ENCODE data around the gene GAREM1. TPM values are rescaled to one million over a fixed set of nuclear protein-coding genes. Genes with fewer than 3 reads are reported as not detected.

The GAREM1 gene
- polyA plus RNA-seq, 3 donors = 3.6 to 7.6 (median 5.6) TPM

DNA sequence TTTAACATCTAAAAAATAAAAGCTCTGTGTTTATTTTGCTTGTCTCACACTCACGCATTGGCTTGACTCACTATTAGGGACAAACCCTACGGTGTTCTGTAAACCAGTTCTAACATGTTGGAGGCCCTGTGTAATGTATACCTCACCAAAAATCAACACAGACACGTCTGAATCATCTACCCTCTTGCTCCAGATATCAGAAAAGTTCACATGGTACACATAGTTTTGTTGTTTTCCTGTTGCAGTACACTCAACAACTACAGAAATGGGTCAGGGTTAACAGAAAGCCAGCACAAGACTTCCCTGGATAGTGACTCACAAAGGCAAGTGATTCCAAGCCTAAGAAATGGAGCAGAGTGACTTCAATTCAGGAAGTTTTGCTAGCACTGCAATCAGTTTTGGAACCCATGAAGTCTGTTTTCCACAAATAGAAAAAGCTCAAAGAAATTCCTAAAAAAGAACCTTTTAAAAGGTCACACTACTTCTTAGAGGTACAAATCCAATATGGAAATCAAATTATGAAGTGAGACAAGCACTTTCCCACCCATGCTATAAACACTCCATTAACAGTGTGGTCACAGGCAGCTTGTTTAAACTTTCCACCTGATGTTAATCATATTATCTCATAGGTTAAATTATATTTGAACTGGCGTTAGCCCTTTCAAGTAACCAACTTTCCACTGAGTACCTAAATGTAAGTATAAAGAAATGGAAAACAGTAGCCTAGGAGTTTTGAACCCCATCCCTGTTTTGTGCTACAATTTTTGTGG, 87.4 kb downstream of the GAREM1 start:
- H3K27ac ChIP-seq (ENCODE audit: low read depth, low read length) = no peak overlapping the region
- 39 to 59% (median 48%) methylated on average over 4 of the region's 4 CpGs for WGBS, 3 donors

GRCh38 chr18:32381761-32382160, 88.9 kb downstream of the GAREM1 start:
- no peak overlapping the region for H3K27ac ChIP-seq (ENCODE audit: low read depth, low read length)
- 57 to 94% (median 76%) methylated on average over 2 of the region's 2 CpGs for WGBS, 3 donors

- WGBS, 3 donors = 24 to 76% (median 44%) methylated on average over 1 of the region's 1 CpG
- no peak overlapping the region for H3K27ac ChIP-seq (ENCODE audit: low read depth, low read length)
These were observed 90.1 kb downstream of the GAREM1 start for GRCh38 chr18:32380559-32380958.

- 94 to 95% (median 95%) methylated on average over 7 of the region's 7 CpGs for WGBS, 3 donors
- no peak overlapping the region for H3K27ac ChIP-seq (ENCODE audit: low read depth, low read length)
These were observed 90.8 kb downstream of the GAREM1 start for GRCh38 chr18:32379891-32380290.

DNA sequence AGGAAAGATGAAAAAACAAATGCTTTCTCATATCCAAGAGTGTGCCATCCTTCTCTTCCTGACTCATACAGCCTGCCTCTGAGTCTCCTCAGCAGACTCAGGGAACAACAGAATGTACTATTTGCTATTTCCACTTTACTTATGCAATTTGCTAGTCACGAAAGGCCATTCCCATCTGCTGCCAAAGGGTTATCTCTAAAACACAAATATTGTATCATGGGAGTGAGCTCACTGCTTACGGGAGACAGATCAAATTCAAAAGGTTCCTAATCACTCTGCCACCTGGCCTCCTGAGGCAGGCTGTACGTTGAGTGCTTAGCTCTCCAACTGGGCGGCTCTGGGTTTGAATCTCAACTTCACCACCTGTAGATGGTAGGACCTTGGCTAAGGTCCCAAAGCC, 92.0 kb downstream of the GAREM1 start:
- WGBS, 3 donors = 35 to 63% (median 62%) methylated on average over 4 of the region's 4 CpGs
- H3K27ac ChIP-seq (ENCODE audit: low read depth, low read length) = no peak overlapping the region

- WGBS, 3 donors = 26 to 34% (median 32%) methylated on average over 3 of the region's 3 CpGs
- H3K27ac ChIP-seq (ENCODE audit: low read depth, low read length) = no peak overlapping the region
These were observed 96.7 kb downstream of the GAREM1 start for GRCh38 chr18:32373995-32374394.

GRCh38 chr18:32373505-32373904, 97.2 kb downstream of the GAREM1 start:
- no peak overlapping the region for H3K27ac ChIP-seq (ENCODE audit: low read depth, low read length)
- WGBS, 3 donors = 95 to 97% (median 96%) methylated on average over 4 of the region's 4 CpGs

DNA sequence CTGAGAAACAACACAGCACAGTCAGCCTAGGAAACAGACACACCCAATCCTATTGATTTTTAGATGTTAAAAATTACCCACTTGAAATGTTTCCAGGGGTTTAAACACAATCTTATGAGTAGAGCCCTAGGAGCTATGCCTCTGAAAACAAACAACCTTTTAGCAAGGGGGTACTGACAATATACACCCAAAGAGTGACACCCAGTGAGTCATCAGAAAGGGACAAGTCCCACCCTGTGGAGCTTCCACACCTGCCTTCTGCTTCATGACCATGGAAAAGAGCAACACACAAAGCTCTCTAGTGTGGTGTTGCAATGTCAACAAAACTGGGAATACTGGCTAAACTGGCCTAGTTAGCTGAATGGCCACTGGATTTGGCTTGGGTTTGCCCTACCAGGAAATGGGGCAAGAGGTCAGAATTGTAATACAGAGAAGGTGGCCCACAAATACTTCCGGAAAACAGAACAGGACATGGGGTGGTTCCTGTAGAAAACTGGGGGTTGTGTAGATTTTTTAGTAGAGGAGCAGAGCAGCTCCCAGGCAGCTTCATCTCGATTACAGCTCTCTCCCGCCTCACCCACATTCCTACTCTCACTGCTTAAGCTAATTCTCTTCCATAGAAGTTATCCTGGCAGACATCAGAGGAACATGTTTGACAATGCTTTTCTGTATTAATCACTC, 98.2 kb downstream of the GAREM1 start:
- 29 to 82% (median 71%) methylated on average over 3 of the region's 3 CpGs for whole genome bisulfite sequencing, 3 donors
- no peak overlapping the region for H3K27ac ChIP-seq (ENCODE audit: low read depth, low read length)

- H3K27ac ChIP-seq (ENCODE audit: low read depth, low read length) = no peak overlapping the region
- WGBS, 3 donors = 23 to 45% (median 42%) methylated on average over 2 of the region's 2 CpGs
These were observed 98.7 kb downstream of the GAREM1 start for GRCh38 chr18:32372047-32372380.

DNA sequence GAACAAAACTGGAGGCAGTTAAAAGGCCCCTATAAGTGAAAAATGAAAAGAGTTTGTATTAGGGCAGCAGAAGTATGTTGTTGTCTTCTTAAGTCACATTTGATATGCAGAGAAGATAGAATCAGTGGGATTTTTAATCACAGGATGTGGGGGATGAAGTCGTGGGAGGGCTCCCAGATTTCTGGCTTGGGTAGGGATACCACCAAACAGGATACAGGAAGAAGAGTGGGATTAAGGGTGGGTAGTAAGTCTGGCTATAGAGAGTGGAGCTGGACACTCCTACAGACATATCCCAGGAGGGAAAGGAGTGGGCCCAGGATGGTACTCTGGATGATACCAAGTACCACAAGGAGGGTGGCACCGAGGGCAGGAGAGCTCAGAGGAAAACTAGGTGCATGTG, 99.3 kb downstream of the GAREM1 start:
- no peak overlapping the region for H3K27ac ChIP-seq (ENCODE audit: low read depth, low read length)

DNA sequence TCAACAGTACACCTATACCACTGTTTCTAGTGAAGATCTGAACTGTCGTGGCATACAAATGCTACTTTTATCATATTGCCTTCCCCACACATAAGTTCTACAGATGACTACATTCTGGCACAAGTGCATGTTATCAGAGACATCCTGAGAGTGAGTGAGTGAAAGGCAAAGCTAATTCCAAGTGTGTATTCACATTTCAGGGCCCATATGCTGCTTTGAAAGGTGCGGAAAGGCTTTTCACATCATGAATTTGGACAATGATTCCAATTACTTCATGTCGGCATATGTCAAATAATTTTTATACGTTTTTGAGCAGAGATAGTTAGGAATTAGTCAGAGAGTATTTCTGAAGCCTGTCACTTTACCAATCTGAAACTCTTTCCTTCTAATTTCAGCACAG, 101.7 kb downstream of the GAREM1 start:
- 89 to 94% (median 93%) methylated on average over 4 of the region's 4 CpGs for WGBS, 3 donors
- H3K27ac ChIP-seq (ENCODE audit: low read depth, low read length) = no peak overlapping the region

More for the DNA sequence above, 99.3 kb downstream of the GAREM1 start:
- WGBS, 3 donors = 65 to 77% (median 68%) methylated on average over 2 of the region's 2 CpGs

- H3K27ac ChIP-seq (ENCODE audit: low read depth, low read length) = no peak overlapping the region
These were observed 102.5 kb downstream of the GAREM1 start for GRCh38 chr18:32368170-32368569.

- no peak overlapping the region for H3K27ac ChIP-seq (ENCODE audit: low read depth, low read length)
- WGBS, 3 donors = 37 to 80% (median 75%) methylated on average over 1 of the region's 1 CpG
These were observed 103.8 kb downstream of the GAREM1 start for GRCh38 chr18:32366586-32367538.

DNA sequence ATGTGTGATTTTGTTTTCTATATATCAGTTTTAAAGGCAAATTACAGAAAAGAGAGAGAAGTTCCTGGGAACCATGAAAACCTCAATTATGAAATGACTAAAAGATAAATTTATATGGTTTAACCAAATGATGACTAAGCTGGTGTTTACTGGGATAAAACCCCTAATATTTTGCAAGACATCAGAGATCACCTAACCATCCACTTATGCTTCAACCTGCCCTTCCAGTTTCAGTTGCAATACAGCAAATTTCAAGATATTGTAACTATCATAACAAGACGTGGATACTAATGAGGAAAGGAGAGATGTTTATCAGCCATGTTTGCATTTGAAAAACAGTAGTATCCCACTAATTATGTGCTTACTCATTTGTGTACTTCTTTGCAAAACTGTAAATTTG, 108.2 kb downstream of the GAREM1 start:
- H3K27ac ChIP-seq (ENCODE audit: low read depth, low read length) = no peak overlapping the region
- WGBS, 3 donors = 56 to 80% (median 67%) methylated on average over 1 of the region's 1 CpG

GRCh38 chr18:32360682-32361345, 109.9 kb downstream of the GAREM1 start:
- H3K27ac ChIP-seq (ENCODE audit: low read depth, low read length) = no peak overlapping the region
- 43 to 79% (median 78%) methylated on average over 4 of the region's 4 CpGs for WGBS, 3 donors

DNA sequence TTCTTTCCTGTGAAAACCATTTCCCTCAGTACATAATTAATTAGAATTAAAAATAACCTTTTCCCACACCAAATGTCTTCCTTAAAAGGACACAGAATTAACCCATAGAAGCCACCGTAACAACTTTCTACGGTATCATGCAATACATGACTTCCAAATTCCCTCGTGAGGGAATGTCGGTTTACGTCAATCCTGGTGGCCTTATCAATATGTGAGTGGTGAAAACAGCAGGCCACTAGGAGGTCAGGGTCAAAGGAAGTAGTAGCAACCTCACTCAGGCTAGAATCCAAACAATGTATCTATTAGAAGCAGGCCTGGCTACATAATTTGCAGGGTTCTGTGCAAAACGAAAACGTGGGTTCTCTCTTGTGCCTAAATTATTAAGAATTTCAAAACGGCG, 112.2 kb downstream of the GAREM1 start:
- 57 to 89% (median 78%) methylated on average over 9 of the region's 9 CpGs for WGBS, 3 donors
- no peak overlapping the region for H3K27ac ChIP-seq (ENCODE audit: low read depth, low read length)

DNA sequence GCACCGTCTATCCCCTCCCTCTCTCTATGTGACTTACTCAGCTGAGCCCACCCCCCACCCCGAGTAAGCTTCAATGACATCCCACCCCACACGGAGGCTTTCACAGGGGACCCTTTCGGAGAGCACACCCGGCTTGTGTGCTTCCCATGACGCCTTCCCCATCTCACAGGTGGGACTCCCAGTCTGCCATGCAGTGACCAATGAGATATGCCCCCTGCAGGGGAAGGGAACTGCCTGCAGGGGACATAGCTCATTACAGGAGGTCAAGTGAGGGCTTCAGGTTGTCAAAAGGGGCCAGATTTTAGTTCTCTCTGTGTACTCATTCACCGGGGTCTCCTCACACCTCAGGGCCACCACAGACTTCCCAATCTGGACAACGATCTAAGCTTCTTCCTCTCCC, 112.6 kb downstream of the GAREM1 start:
- WGBS, 3 donors = 71 to 91% (median 78%) methylated on average over 8 of the region's 8 CpGs
- no peak overlapping the region for H3K27ac ChIP-seq (ENCODE audit: low read depth, low read length)

- 24 to 61% (median 60%) methylated on average over 1 of the region's 1 CpG for WGBS, 3 donors
- H3K27ac ChIP-seq (ENCODE audit: low read depth, low read length) = no peak overlapping the region
These were observed 114.8 kb downstream of the GAREM1 start for GRCh38 chr18:32355896-32356295.

- WGBS, 3 donors = 95 to 98% (median 96%) methylated on average over 5 of the region's 5 CpGs
- H3K27ac ChIP-seq (ENCODE audit: low read depth, low read length) = no peak overlapping the region
These were observed 116.2 kb downstream of the GAREM1 start for GRCh38 chr18:32354518-32354917.
